ENCODE measurements around the gene TMEM87B.
A peak's percentile ranks its signal among the peaks of the same experiment; 100 is the strongest.

Gene TMEM87B

DNA sequence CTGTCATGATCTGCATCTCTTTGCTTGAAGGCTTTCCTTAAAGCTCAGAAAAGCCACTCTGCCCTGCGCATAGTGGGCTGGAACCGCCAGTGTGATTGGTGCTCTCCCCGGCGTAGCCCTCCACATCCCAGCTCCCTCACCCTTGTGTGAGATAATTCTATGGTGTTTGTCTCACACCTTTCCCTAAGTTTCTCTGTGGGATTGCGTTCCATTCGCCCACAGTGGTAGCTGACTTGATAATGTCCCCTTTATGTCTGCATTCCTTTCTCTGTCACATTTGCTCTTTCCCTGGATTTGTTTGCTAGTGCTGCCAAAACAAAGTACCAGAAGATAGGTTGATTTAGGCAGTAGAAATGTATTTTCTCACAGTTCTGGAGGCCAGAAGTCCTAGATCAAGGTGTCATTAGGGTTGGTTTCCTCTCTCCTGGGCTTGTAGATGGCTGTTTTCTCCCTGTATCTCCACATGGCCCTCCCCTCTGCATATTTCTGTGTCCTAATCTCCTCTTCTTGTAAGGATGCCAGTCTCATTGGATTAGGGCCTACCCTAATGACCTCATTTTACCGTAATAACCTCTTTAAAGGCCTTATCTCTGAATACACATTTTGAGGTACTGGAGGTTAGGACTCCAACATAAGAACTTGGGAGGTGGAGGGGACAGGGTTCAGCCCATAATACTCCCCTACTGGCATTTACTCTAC lies 7.4 kb upstream of the TMEM87B start:
- Histone ChIP-seq H3K27ac (ENCODE audit: low read depth, low read length) (no peak overlapping the region), H3K36me3 (ENCODE audit: control insufficient read depth in 1 of 2, insufficient read depth in 2 of 2, low read length in 2 of 2) (no peaks in the 10 kb centered on the region), H3K4me1 (ENCODE audit: control insufficient read depth in 1 of 2, insufficient read depth in 2 of 2, low read length in 2 of 2) (peaks cover 16 to 25% of the 10 kb centered on the region in 2 donors), H3K27me3 (ENCODE audit: control insufficient read depth in 1 of 2, insufficient read depth in 2 of 2, low read length in 2 of 2) (no peaks in the 10 kb centered on the region), H3K4me3 (ENCODE audit: low read depth in 1 of 2, low read length in 2 of 2) (no peak overlapping the region), H3K9me3 (ENCODE audit: control insufficient read depth in 1 of 2, low read length in 2 of 2) (peaks cover 0 to 4% of the 10 kb centered on the region in 2 donors), H3K9ac (ENCODE audit: low read depth in 1 of 2, low read length in 2 of 2) (no peak overlapping the region)

DNA sequence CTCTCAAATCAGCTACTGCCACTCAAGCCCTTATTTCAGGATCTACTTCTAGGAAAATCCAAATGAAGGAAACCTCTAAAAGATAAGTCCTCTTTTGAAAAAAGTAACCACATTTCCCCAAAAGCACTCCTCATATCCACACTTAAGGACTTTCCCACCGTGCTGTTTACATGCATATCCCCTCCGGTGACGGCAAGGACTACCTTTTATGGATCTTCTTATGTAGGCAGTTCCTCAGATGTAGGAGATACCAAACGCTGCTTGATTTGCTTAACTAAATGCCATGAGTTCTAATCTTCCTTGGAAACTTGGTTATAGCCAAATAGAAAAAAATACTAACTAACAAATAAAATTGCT lies 6.9 kb upstream of the TMEM87B start:
- no peak overlapping the region for H3K27ac ChIP-seq (ENCODE audit: low read depth, low read length)
- no peaks in the 10 kb centered on the region for H3K27me3 ChIP-seq (ENCODE audit: control insufficient read depth in 1 of 2, insufficient read depth in 2 of 2, low read length in 2 of 2)
- peaks cover 17 to 26% of the 10 kb centered on the region in 2 donors for H3K4me1 ChIP-seq (ENCODE audit: control insufficient read depth in 1 of 2, insufficient read depth in 2 of 2, low read length in 2 of 2)
- H3K9ac ChIP-seq (ENCODE audit: low read depth in 1 of 2, low read length in 2 of 2): no peak overlapping the region
- no peaks in the 10 kb centered on the region for H3K36me3 ChIP-seq (ENCODE audit: control insufficient read depth in 1 of 2, insufficient read depth in 2 of 2, low read length in 2 of 2)
- no peak overlapping the region for H3K4me3 ChIP-seq (ENCODE audit: low read depth in 1 of 2, low read length in 2 of 2)
- peaks cover 0 to 4% of the 10 kb centered on the region in 2 donors for H3K9me3 ChIP-seq (ENCODE audit: control insufficient read depth in 1 of 2, low read length in 2 of 2)

DNA sequence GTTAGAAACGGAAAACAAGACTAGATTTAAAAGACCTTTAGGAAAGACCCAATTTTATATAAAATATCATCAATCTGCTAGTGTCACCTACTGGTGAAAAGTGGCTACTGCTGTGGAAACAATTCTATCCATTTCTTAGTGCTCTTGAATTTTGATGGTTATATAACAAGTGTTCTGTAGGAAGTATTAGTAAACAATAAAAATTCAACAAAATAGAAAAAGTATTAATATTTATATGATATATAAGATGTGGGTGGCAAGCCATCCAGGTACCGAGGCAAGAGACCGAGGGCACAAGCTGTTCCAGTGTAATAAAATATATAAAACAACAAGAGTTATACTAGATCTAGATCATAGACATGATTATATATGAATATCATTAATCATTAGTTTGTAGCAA lies 6.2 kb upstream of the TMEM87B start:
- H3K9ac ChIP-seq (ENCODE audit: low read depth in 1 of 2, low read length in 2 of 2): no peak overlapping the region
- H3K36me3 ChIP-seq (ENCODE audit: control insufficient read depth in 1 of 2, insufficient read depth in 2 of 2, low read length in 2 of 2): no peaks in the 10 kb centered on the region
- H3K27me3 ChIP-seq (ENCODE audit: control insufficient read depth in 1 of 2, insufficient read depth in 2 of 2, low read length in 2 of 2): no peaks in the 10 kb centered on the region
- H3K9me3 ChIP-seq (ENCODE audit: control insufficient read depth in 1 of 2, low read length in 2 of 2): peaks cover 0 to 4% of the 10 kb centered on the region in 2 donors
- H3K4me1 ChIP-seq (ENCODE audit: control insufficient read depth in 1 of 2, insufficient read depth in 2 of 2, low read length in 2 of 2): peaks cover 24 to 32% of the 10 kb centered on the region in 2 donors
- H3K27ac ChIP-seq (ENCODE audit: low read depth, low read length): no peak overlapping the region
- no peak overlapping the region for H3K4me3 ChIP-seq (ENCODE audit: low read depth in 1 of 2, low read length in 2 of 2)

DNA sequence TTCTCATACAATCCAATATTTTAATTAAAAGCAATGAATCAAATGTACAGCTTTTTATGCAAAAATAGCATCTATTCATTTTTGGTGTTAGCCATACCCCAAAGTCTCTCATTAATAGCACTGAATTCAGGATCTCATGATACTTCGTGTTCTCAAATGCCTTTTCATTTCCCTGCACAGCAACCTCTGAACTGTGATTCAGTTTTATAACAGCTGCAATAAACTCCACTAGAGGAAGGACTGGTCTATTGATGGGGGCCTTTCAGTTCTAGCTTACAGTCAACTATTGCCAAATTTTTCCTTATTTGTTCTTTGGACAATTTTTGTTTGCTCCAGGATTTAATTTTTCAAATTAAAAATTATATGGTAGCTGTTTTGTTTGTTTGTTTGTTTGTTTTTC lies 4.8 kb upstream of the TMEM87B start:
- Histone ChIP-seq H3K4me1 (ENCODE audit: control insufficient read depth in 1 of 2, insufficient read depth in 2 of 2, low read length in 2 of 2) (peaks cover 25 to 33% of the 10 kb centered on the region in 2 donors), H3K27me3 (ENCODE audit: control insufficient read depth in 1 of 2, insufficient read depth in 2 of 2, low read length in 2 of 2) (no peaks in the 10 kb centered on the region), H3K9ac (ENCODE audit: low read depth in 1 of 2, low read length in 2 of 2) (no peak overlapping the region), H3K9me3 (ENCODE audit: control insufficient read depth in 1 of 2, low read length in 2 of 2) (peaks cover 0 to under 1% of the 10 kb centered on the region in 2 donors), H3K36me3 (ENCODE audit: control insufficient read depth in 1 of 2, insufficient read depth in 2 of 2, low read length in 2 of 2) (no peaks in the 10 kb centered on the region), H3K27ac (ENCODE audit: low read depth, low read length) (no peak overlapping the region), H3K4me3 (ENCODE audit: low read depth in 1 of 2, low read length in 2 of 2) (no peak overlapping the region)

DNA sequence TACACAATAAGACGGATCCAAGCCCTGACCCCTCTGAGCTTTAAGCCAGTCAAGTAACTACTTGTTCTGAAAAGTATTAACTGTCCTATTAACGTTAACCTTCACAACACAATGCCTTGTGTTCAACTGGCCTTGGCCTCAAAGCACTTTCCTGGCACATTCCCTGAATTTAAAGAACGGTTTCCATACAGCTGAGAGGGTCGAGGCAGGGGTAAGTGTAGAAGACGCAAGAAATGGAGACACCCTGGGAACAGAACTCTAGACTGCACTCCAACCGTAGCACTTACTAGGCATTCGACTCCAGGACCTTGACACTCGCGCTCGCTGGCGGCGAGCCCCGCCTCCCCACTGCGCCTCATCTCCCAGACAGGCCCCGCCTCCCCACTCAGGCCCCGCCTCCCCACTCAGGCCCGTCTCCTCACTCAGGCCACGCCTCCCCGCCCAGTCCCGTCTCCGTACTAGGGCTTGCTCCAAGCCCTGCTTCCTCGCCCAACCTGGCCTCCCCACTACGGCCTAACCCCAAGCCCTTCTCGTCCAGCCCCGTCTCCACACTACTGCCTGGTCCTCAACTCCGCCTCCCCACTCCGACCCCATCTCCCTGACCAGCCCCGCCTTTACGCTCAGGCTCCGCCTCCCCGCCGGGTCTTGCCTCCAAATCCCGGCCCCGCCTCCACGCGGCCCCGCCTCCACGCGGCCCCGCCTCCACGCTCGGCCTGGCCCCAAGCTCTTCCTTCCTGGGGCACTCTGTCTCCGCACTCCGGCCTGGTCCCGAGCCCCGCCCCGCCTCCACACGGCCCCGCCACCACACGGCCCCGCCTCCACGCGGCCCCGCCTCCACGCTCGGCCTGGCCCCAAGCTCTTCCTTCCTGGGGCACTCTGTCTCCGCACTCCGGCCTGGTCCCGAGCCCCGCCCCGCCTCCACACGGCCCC lies 887 bp upstream of the TMEM87B start:
- H3K9ac ChIP-seq (ENCODE audit: low read depth in 1 of 2, low read length in 2 of 2): peak overlapping the region; percentile 61 to 73
- H3K27me3 ChIP-seq (ENCODE audit: control insufficient read depth in 1 of 2, insufficient read depth in 2 of 2, low read length in 2 of 2): no peaks in the 10 kb centered on the region
- peak overlapping the region; percentile 99 for H3K27ac ChIP-seq (ENCODE audit: low read depth, low read length)
- H3K36me3 ChIP-seq (ENCODE audit: control insufficient read depth in 1 of 2, insufficient read depth in 2 of 2, low read length in 2 of 2): no peaks in the 10 kb centered on the region
- H3K4me3 ChIP-seq (ENCODE audit: low read depth in 1 of 2, low read length in 2 of 2): peak overlapping the region; percentile 78 to 85
- H3K9me3 ChIP-seq (ENCODE audit: control insufficient read depth in 1 of 2, low read length in 2 of 2): no peaks in the 10 kb centered on the region
- peaks cover 40 to 46% of the 10 kb centered on the region in 2 donors for H3K4me1 ChIP-seq (ENCODE audit: control insufficient read depth in 1 of 2, insufficient read depth in 2 of 2, low read length in 2 of 2)

DNA sequence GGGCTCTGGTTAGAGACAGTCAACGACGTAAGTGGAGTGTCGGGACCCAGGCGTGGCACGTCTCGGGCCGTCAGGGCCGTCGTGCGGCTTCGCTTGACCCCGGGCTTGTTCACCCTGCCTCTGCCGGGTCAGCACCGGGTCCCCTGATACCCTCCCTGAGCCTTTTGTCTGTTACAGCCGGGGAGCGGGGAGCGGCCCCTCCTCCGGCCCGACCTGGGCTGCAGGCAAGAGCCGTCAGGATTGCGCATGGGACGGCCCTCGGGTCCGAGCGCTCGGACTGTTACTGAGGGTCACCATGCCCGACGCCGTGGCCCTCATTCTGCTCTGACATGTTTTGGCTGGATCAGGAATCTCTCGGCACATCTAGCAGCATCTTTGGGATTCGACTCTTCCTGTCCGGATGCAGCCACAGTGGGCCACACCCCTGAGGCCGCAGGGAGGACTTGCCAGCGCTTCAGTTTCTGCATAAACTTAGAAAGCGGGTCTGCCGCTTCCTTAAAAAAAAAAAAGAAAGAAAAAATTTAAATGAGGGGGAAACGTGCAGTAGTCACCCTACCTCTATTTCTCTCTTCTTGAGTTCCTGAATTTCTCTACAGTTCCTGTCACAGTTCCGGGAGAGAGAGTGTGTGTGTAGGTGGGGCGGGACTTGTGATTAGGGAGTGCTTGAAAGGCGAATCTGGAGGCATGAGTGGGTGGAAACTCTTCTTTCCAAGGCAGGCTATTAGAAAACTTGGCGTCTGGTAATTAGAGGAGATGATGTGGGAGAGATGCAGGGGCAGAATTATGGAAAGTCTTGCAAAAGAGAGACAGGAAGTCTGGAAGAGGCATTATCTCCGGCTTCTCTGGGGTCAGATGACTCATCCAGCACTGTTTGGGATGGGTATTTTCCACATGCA lies 909 bp downstream of the TMEM87B start:
- peaks cover 0 to 6% of the 10 kb centered on the region in 2 donors for H3K36me3 ChIP-seq (ENCODE audit: control insufficient read depth in 1 of 2, insufficient read depth in 2 of 2, low read length in 2 of 2)
- H3K27me3 ChIP-seq (ENCODE audit: control insufficient read depth in 1 of 2, insufficient read depth in 2 of 2, low read length in 2 of 2): no peaks in the 10 kb centered on the region
- H3K4me3 ChIP-seq (ENCODE audit: low read depth in 1 of 2, low read length in 2 of 2): peak overlapping the region; percentile 91 to 95
- H3K27ac ChIP-seq (ENCODE audit: low read depth, low read length): peak overlapping the region; percentile 93
- H3K4me1 ChIP-seq (ENCODE audit: control insufficient read depth in 1 of 2, insufficient read depth in 2 of 2, low read length in 2 of 2): peaks cover 42 to 44% of the 10 kb centered on the region in 2 donors
- H3K9me3 ChIP-seq (ENCODE audit: control insufficient read depth in 1 of 2, low read length in 2 of 2): no peaks in the 10 kb centered on the region
- peak overlapping the region; percentile 93 to 94 for H3K9ac ChIP-seq (ENCODE audit: low read depth in 1 of 2, low read length in 2 of 2)

DNA sequence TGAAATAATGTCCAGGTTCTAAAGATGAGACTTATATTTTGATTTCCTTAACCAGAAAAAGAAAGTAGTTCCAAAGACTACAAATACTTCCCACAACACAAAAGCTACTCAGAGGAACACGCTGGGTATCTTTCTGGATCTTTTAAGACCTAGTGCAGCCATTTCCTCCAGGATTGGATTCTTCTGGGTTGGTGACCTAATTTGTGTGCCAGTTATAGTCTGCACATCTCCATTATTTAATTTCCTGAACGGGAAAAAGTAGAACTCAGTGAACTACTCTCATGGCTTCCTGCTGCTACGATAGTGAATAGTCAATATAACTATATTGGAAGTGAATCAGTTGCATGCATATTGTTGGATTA lies 1.5 kb downstream of the TMEM87B start:
- Histone ChIP-seq H3K9ac (ENCODE audit: low read depth in 1 of 2, low read length in 2 of 2) (peak overlapping the region; percentile 93 to 94), H3K36me3 (ENCODE audit: control insufficient read depth in 1 of 2, insufficient read depth in 2 of 2, low read length in 2 of 2) (peaks cover 2 to 9% of the 10 kb centered on the region in 2 donors), H3K4me1 (ENCODE audit: control insufficient read depth in 1 of 2, insufficient read depth in 2 of 2, low read length in 2 of 2) (peaks cover 45 to 49% of the 10 kb centered on the region in 2 donors), H3K4me3 (ENCODE audit: low read depth in 1 of 2, low read length in 2 of 2) (peak overlapping the region; percentile 91 to 95), H3K9me3 (ENCODE audit: control insufficient read depth in 1 of 2, low read length in 2 of 2) (no peaks in the 10 kb centered on the region), H3K27me3 (ENCODE audit: control insufficient read depth in 1 of 2, insufficient read depth in 2 of 2, low read length in 2 of 2) (no peaks in the 10 kb centered on the region), H3K27ac (ENCODE audit: low read depth, low read length) (peak overlapping the region; percentile 17)

DNA sequence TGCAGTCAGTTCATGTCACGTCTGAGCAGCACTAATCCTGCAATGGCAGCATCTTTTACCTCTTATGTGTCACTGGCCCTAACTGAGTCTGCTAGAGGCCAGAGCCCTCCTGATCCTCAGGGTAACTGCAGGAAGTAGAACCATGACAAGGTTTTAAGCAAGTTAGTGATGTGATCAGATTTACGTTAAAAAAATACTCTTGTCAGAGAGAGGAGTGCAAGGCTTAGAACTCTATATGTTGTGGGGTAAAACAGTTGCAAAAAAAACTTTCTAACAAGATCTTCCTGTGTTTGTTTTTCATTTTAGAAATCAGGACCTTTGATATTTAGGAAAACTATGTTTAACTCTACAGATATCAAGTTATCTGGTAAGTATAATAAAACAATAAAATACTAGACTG lies 4.6 kb downstream of the TMEM87B start:
- H3K9ac ChIP-seq (ENCODE audit: low read depth in 1 of 2, low read length in 2 of 2): no peak overlapping the region
- H3K4me1 ChIP-seq (ENCODE audit: control insufficient read depth in 1 of 2, insufficient read depth in 2 of 2, low read length in 2 of 2): peaks cover 37 to 49% of the 10 kb centered on the region in 2 donors
- no peaks in the 10 kb centered on the region for H3K27me3 ChIP-seq (ENCODE audit: control insufficient read depth in 1 of 2, insufficient read depth in 2 of 2, low read length in 2 of 2)
- H3K9me3 ChIP-seq (ENCODE audit: control insufficient read depth in 1 of 2, low read length in 2 of 2): no peaks in the 10 kb centered on the region
- peak overlapping the region; percentile 2 to 44 for H3K4me3 ChIP-seq (ENCODE audit: low read depth in 1 of 2, low read length in 2 of 2)
- H3K36me3 ChIP-seq (ENCODE audit: control insufficient read depth in 1 of 2, insufficient read depth in 2 of 2, low read length in 2 of 2): peaks cover 11 to 35% of the 10 kb centered on the region in 2 donors
- peak overlapping the region; percentile 3 for H3K27ac ChIP-seq (ENCODE audit: low read depth, low read length)

DNA sequence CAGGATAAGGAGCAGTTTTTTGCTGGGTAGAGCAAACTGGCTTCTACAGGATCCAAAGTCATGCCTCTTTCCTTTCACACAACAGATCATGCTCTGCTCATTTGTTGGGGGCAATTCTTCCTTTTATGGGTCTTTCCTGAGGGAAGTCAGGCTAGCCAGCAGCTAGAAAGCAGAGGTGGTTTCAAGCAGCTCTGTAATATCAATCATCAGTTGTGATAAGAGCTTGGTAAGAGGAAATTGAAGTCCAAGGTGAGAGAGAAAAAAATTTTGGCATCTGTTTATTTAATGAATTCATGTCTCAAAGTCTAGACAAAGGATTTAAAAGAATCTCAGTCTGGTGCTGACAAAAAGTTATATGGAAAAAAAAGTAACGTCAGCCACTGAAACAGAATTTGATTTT lies 6.2 kb downstream of the TMEM87B start:
- Histone ChIP-seq H3K4me1 (ENCODE audit: control insufficient read depth in 1 of 2, insufficient read depth in 2 of 2, low read length in 2 of 2) (peaks cover 35 to 49% of the 10 kb centered on the region in 2 donors), H3K36me3 (ENCODE audit: control insufficient read depth in 1 of 2, insufficient read depth in 2 of 2, low read length in 2 of 2) (peaks cover 11 to 48% of the 10 kb centered on the region in 2 donors), H3K27me3 (ENCODE audit: control insufficient read depth in 1 of 2, insufficient read depth in 2 of 2, low read length in 2 of 2) (no peaks in the 10 kb centered on the region), H3K9me3 (ENCODE audit: control insufficient read depth in 1 of 2, low read length in 2 of 2) (no peaks in the 10 kb centered on the region), H3K9ac (ENCODE audit: low read depth in 1 of 2, low read length in 2 of 2) (no peak overlapping the region), H3K4me3 (ENCODE audit: low read depth in 1 of 2, low read length in 2 of 2) (no peak overlapping the region), H3K27ac (ENCODE audit: low read depth, low read length) (no peak overlapping the region)
